Renal cortex interstitium (tissue), 11 donors: ENCODE results near the gene SYP. TPM values are rescaled to one million over a fixed set of nuclear protein-coding genes. Genes with fewer than 3 reads are reported as not detected.

Experiments
- DNase-seq, 11 donors: peaks; one replicate each; pipeline ENCODE4 v3.0.0-alpha.2; 2013; ENCODE audit warnings: low read depth in 9 of 11, low spot score in 4 of 11; ENCODE audit errors: extremely low read depth in 1 of 11
- polyA plus RNA-seq, 3 donors: library from polyadenylated mRNA; unstranded; fragments of 120-200 nt; gene quantifications; one replicate each; pipeline ENCODE4 v1.2.1, GENCODE V29; 2013; ENCODE audit not compliant: insufficient read length in 3 of 3

SYP gene
- polyA plus RNA-seq, 3 donors: 2.4 to 2.8 (median 2.8) TPM

GRCh38 chrX:49228185-49228584 is 28.2 kb upstream of the SYP start:
- DNase-seq: no peak

- no peak for DNase-seq
These were observed 27.7 kb upstream of the SYP start for GRCh38 chrX:49227726-49228125.

GRCh38 chrX:49226946-49227345 is 27.0 kb upstream of the SYP start:
- DNase-seq: no peak

GRCh38 chrX:49225858-49226257 is 25.9 kb upstream of the SYP start:
- no peak for DNase-seq

GRCh38 chrX:49221868-49222267 is 21.9 kb upstream of the SYP start:
- DNase-seq: no peak

- no peak for DNase-seq
These were observed 20.1 kb upstream of the SYP start for GRCh38 chrX:49220100-49220499.

- DNase-seq: no peak
These were observed 15.1 kb upstream of the SYP start for GRCh38 chrX:49214996-49215526.

- no peak for DNase-seq
These were observed 14.4 kb upstream of the SYP start for GRCh38 chrX:49214416-49214815.

GRCh38 chrX:49212861-49213260 is 12.9 kb upstream of the SYP start:
- DNase-seq: no peak

- no peak for DNase-seq
These were observed 12.2 kb upstream of the SYP start for GRCh38 chrX:49212209-49212608.

- DNase-seq: no peak
These were observed 11.1 kb upstream of the SYP start for GRCh38 chrX:49211074-49211473.

GRCh38 chrX:49210406-49210805 is 10.4 kb upstream of the SYP start:
- no peak for DNase-seq

- no peak for DNase-seq
These were observed 9.7 kb upstream of the SYP start for GRCh38 chrX:49209434-49210251.

- DNase-seq: no peak
These were observed 8.4 kb upstream of the SYP start for GRCh38 chrX:49208399-49208798.

- no peak for DNase-seq
These were observed 6.5 kb upstream of the SYP start for GRCh38 chrX:49206543-49206942.

- DNase-seq: no peak
These were observed 5.5 kb upstream of the SYP start for GRCh38 chrX:49205443-49205842.

GRCh38 chrX:49204709-49205108 is 4.7 kb upstream of the SYP start:
- DNase-seq: no peak

- DNase-seq: no peak
These were observed 4.0 kb upstream of the SYP start for GRCh38 chrX:49204017-49204416.

GRCh38 chrX:49203536-49203935 is 3.5 kb upstream of the SYP start:
- no peak for DNase-seq

GRCh38 chrX:49202022-49202421 is 2.0 kb upstream of the SYP start:
- DNase-seq: no peak

GRCh38 chrX:49199315-49199595 is 738 bp downstream of the SYP start:
- DNase-seq: no peak
